ENCODE data around the gene KREMEN2. TPM values are rescaled to one million over a fixed set of nuclear protein-coding genes. Genes with fewer than 3 reads are reported as not detected.

Gene KREMEN2
- polyA plus RNA-seq, 3 donors: 0.09 TPM; not detected in 2

DNA sequence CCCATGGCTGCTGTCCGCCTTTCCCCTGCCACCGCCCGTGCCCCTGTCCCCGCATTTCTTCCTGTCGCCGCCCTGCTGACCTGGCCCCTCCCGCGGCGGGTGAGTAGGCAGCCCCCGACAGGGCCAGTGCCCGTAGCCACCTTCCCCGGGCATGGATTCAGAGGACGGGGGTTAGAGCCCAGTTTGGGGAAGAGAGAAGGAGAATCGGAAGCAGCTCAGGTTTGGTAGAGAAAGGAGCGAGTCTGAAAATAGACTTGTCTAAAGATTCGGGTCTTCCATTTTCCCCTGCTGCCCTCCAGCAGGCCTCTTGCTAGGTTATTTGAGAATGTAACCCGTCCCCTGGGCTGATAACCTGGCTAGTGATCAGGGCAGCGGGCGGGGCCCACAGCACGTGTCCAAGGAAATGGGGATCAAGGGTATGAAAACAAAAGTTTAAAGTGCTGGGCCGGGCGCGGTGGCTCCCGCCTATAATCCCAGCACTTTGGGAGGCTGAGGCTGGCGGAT lies 40.8 kb downstream of the KREMEN2 start:
- Mint-ChIP-seq H3K4me3 (peak overlapping the region; percentile 81 to 88), H3K27ac (peak overlapping the region in 5 of 7 donors; percentile 19 to 87 (median 63)), H3K27me3 (ENCODE audit: low read depth in 3 of 3) (peaks cover 0 to 17% (median 16%) of the 10 kb centered on the region in 3 donors), H3K36me3 (peaks cover 5 to 6% of the 10 kb centered on the region in 2 donors), H3K4me1 (peaks cover 47% of the 10 kb centered on the region), H3K9me3 (peaks cover 0 to 3% (median 0%) of the 10 kb centered on the region in 7 donors)
- no peak for DNase-seq
- Histone ChIP-seq H2AFZ (ENCODE audit: insufficient read depth, low read depth, low read length, poor library complexity, severe bottlenecking) (no peak overlapping the region), H4K20me1 (ENCODE audit: insufficient read depth, low read length) (no peaks in the 10 kb centered on the region), H3K36me3 (replicated peaks in 1 of 2; ENCODE audit: control insufficient read depth in 1 of 2, insufficient read depth in 2 of 2, low read length in 2 of 2) (no peaks in the 10 kb centered on the region), H3K4me1 (ENCODE audit: control insufficient read depth in 1 of 2, insufficient read depth in 2 of 2, low read length in 2 of 2) (peaks cover 49 to 52% of the 10 kb centered on the region in 2 donors), H3K4me3 (replicated peaks in 1 of 3; ENCODE audit: low read depth in 2 of 3, low read length in 3 of 3) (peak overlapping the region; percentile 19 to 71 (median 44)), H3K79me2 (ENCODE audit: insufficient read depth, low read length) (no peaks in the 10 kb centered on the region), H3K27ac (ENCODE audit: low read depth in 1 of 2, low read length in 2 of 2) (no peak overlapping the region), H3K4me2 (replicated peaks; ENCODE audit: extremely low read depth, low read length, poor library complexity, severe bottlenecking) (peak overlapping the region; percentile 70), H3K27me3 (ENCODE audit: control insufficient read depth in 2 of 2, insufficient read depth in 2 of 2, low read length in 2 of 2) (peaks cover 0 to 2% of the 10 kb centered on the region in 2 donors), H3K9ac (ENCODE audit: insufficient read depth, low read length, poor library complexity, severe bottlenecking) (no peak overlapping the region), H3K9me3 (replicated peaks in 1 of 2; ENCODE audit: control insufficient read depth in 1 of 2, insufficient read depth in 1 of 2, low read length in 2 of 2) (no peaks in the 10 kb centered on the region)
- TF ChIP-seq, protein P1, sequence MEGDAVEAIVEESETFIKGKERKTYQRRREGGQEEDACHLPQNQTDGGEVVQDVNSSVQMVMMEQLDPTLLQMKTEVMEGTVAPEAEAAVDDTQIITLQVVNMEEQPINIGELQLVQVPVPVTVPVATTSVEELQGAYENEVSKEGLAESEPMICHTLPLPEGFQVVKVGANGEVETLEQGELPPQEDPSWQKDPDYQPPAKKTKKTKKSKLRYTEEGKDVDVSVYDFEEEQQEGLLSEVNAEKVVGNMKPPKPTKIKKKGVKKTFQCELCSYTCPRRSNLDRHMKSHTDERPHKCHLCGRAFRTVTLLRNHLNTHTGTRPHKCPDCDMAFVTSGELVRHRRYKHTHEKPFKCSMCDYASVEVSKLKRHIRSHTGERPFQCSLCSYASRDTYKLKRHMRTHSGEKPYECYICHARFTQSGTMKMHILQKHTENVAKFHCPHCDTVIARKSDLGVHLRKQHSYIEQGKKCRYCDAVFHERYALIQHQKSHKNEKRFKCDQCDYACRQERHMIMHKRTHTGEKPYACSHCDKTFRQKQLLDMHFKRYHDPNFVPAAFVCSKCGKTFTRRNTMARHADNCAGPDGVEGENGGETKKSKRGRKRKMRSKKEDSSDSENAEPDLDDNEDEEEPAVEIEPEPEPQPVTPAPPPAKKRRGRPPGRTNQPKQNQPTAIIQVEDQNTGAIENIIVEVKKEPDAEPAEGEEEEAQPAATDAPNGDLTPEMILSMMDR (IDR thresholded peaks at IDR 0.05): no peak
- 0% methylated on average over 12 of the region's 25 CpGs for WGBS (ENCODE audit: insufficient coverage)
- intact Hi-C loops (cut with micrococcal nuclease): no loop called here

DNA sequence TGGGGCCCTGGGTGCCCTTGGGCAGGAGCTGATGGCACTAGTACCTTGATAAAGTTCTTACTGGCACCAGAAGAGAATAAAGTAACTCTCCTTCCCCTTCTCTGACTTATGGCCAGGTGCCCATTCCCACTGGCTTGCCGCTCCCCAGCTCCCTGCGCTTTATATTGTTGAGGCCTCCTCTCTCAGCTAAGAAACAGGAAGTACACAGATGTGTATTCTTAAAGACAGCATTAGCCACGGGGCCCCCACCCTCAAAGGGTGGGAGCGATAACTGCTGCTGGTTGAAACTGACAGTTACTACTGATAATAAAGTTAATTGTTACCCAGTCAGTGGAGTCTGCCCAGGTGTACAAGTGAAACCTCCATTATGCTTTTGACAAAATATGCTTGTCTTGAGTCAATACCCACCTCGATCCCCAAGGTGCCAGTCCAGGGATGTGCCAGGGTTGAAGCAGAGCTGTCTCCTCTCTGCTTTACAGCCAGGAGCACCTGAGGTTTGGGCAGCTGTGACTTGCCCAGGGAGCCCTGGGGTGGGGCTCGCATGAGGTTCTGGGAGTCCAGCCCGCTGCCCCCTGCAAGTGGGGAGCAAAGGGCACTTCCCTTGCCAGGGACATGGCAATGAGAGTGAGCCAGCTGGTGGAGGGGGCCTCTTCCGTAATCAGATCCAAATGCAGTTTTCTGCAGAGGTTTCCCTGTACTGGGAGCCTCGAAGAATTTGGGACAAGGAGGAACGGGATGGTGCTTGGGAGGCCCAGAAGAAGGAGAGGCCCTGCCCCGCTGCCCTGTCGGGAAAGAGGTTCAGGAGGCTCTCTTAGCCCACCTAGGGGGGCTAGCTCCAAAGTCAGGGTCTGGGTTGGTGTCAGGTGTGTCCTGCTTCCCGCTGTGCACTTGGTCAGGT lies 43.2 kb downstream of the KREMEN2 start:
- Histone ChIP-seq H3K4me1 (ENCODE audit: control insufficient read depth in 1 of 2, insufficient read depth in 2 of 2, low read length in 2 of 2) (peaks cover 49 to 56% of the 10 kb centered on the region in 2 donors), H3K4me3 (replicated peaks in 1 of 3; ENCODE audit: low read depth in 2 of 3, low read length in 3 of 3) (peak overlapping the region; percentile 16 to 75 (median 29)), H3K79me2 (ENCODE audit: insufficient read depth, low read length) (no peaks in the 10 kb centered on the region), H3K9me3 (replicated peaks in 1 of 2; ENCODE audit: control insufficient read depth in 1 of 2, insufficient read depth in 1 of 2, low read length in 2 of 2) (no peaks in the 10 kb centered on the region), H3K27ac (ENCODE audit: low read depth in 1 of 2, low read length in 2 of 2) (peak overlapping the region; percentile 22 to 61), H3K36me3 (replicated peaks in 1 of 2; ENCODE audit: control insufficient read depth in 1 of 2, insufficient read depth in 2 of 2, low read length in 2 of 2) (no peaks in the 10 kb centered on the region), H3K9ac (ENCODE audit: insufficient read depth, low read length, poor library complexity, severe bottlenecking) (peak overlapping the region; percentile 44), H2AFZ (ENCODE audit: insufficient read depth, low read depth, low read length, poor library complexity, severe bottlenecking) (peak overlapping the region; percentile 58), H3K27me3 (ENCODE audit: control insufficient read depth in 2 of 2, insufficient read depth in 2 of 2, low read length in 2 of 2) (peaks cover 0 to 10% of the 10 kb centered on the region in 2 donors), H3K4me2 (replicated peaks; ENCODE audit: extremely low read depth, low read length, poor library complexity, severe bottlenecking) (peak overlapping the region; percentile 75), H4K20me1 (ENCODE audit: insufficient read depth, low read length) (no peaks in the 10 kb centered on the region)
- Mint-ChIP-seq H3K27ac (peak overlapping the region; percentile 79 to 95 (median 87)), H3K4me1 (peaks cover 50% of the 10 kb centered on the region), H3K27me3 (ENCODE audit: low read depth in 3 of 3) (peaks cover 14 to 24% (median 19%) of the 10 kb centered on the region in 3 donors), H3K9me3 (peaks cover 0 to 3% (median 0%) of the 10 kb centered on the region in 7 donors), H3K4me3 (peak overlapping the region; percentile 76 to 93), H3K36me3 (peaks cover 5 to 6% of the 10 kb centered on the region in 2 donors)
- peak in 2 of 3 donors; percentile 37 to 46 for DNase-seq
- TF ChIP-seq, protein P1 (IDR thresholded peaks at IDR 0.05): no peak
- WGBS (ENCODE audit: insufficient coverage): 18% methylated on average over 10 of the region's 13 CpGs
- intact Hi-C loops (cut with micrococcal nuclease): loop anchor here (2.0 kb wide), 2 partner anchors 13 to 15 kb away; partner anchors contain the start of genes HCFC1R1 (in 1 of the 2) and TNFRSF12A (in 1 of the 2)
